Mononuclear cell (primary cell): Measurements from ENCODE around the gene ADORA1. TPM values are rescaled to one million over a fixed set of nuclear protein-coding genes. Genes with fewer than 3 reads are reported as not detected.

Experiments
- H3K27me3 ChIP-seq: 2 replicates; pipeline ENCODE4 v1.6.0; 2011; ENCODE audit warnings: low read length, control low read depth; ENCODE audit not compliant: insufficient read depth
- H3K4me1 ChIP-seq: 2 replicates; pipeline ENCODE4 v1.5.1; 2011; ENCODE audit warnings: mild to moderate bottlenecking, low read length, control low read depth; ENCODE audit not compliant: insufficient read depth
- H3K4me3 ChIP-seq: 2 replicates; pipeline ENCODE4 v1.5.1; 2011; ENCODE audit warnings: mild to moderate bottlenecking, low read length, moderate library complexity
- H3K9me3 ChIP-seq: 2 replicates; pipeline ENCODE4 v1.5.1; 2011; ENCODE audit warnings: low read depth, mild to moderate bottlenecking, control low read depth, low read length
- total RNA-seq: library from RNA; depleted of rRNA; stranded (reverse); fragments of >200 nt; gene quantifications from one replicate; pipeline ENCODE4 v1.2.3, GENCODE V29; 2012

The ADORA1 gene
- total RNA-seq, 1 donor, result not detected

- Histone ChIP-seq H3K4me3 (no peak overlapping the region), H3K4me1 (peaks cover 28% of the 10 kb centered on the region), H3K9me3 (no peaks in the 10 kb centered on the region), H3K27me3 (peaks cover 62% of the 10 kb centered on the region)
Measured at GRCh38 chr1:203124546-203125317, 2.8 kb upstream of the ADORA1 start.

GRCh38 chr1:203126151-203126865 lies 1.2 kb upstream of the ADORA1 start:
- Histone ChIP-seq H3K4me1 (peaks cover 27% of the 10 kb centered on the region), H3K9me3 (no peaks in the 10 kb centered on the region), H3K4me3 (no peak overlapping the region), H3K27me3 (peaks cover 49% of the 10 kb centered on the region)

GRCh38 chr1:203126866-203127665 lies 460 bp upstream of the ADORA1 start:
- Histone ChIP-seq H3K9me3 (no peaks in the 10 kb centered on the region), H3K4me3 (no peak overlapping the region), H3K4me1 (peaks cover 22% of the 10 kb centered on the region), H3K27me3 (peaks cover 49% of the 10 kb centered on the region)

- H3K9me3 ChIP-seq, result no peaks in the 10 kb centered on the region
- peaks cover 22% of the 10 kb centered on the region for H3K4me1 ChIP-seq
- no peak overlapping the region for H3K4me3 ChIP-seq
- H3K27me3 ChIP-seq, result peaks cover 42% of the 10 kb centered on the region
Measured at GRCh38 chr1:203128431-203128715, 847 bp downstream of the ADORA1 start.

- Histone ChIP-seq H3K9me3 (no peaks in the 10 kb centered on the region), H3K4me1 (peaks cover 22% of the 10 kb centered on the region), H3K27me3 (peaks cover 38% of the 10 kb centered on the region), H3K4me3 (no peak overlapping the region)
Measured at GRCh38 chr1:203128716-203129500, 1.4 kb downstream of the ADORA1 start.

GRCh38 chr1:203129501-203130231 lies 2.1 kb downstream of the ADORA1 start:
- H3K27me3 ChIP-seq, result peaks cover 33% of the 10 kb centered on the region
- no peaks in the 10 kb centered on the region for H3K9me3 ChIP-seq
- H3K4me1 ChIP-seq, result peaks cover 22% of the 10 kb centered on the region
- no peak overlapping the region for H3K4me3 ChIP-seq

GRCh38 chr1:203130358-203130985 lies 2.9 kb downstream of the ADORA1 start:
- Histone ChIP-seq H3K9me3 (no peaks in the 10 kb centered on the region), H3K4me1 (peaks cover 22% of the 10 kb centered on the region), H3K4me3 (no peak overlapping the region), H3K27me3 (peaks cover 27% of the 10 kb centered on the region)

- peaks cover 28% of the 10 kb centered on the region for H3K27me3 ChIP-seq
- H3K9me3 ChIP-seq, result no peaks in the 10 kb centered on the region
- peaks cover 23% of the 10 kb centered on the region for H3K4me1 ChIP-seq
- H3K4me3 ChIP-seq, result no peak overlapping the region
Measured at GRCh38 chr1:203131548-203132200, 4.1 kb downstream of the ADORA1 start.

- Histone ChIP-seq H3K4me3 (no peak overlapping the region), H3K27me3 (peaks cover 13% of the 10 kb centered on the region), H3K4me1 (peaks cover 8% of the 10 kb centered on the region), H3K9me3 (no peaks in the 10 kb centered on the region)
Measured at GRCh38 chr1:203133970-203134725, 6.6 kb downstream of the ADORA1 start.

- Histone ChIP-seq H3K4me3 (no peak overlapping the region), H3K4me1 (peaks cover 8% of the 10 kb centered on the region), H3K9me3 (no peaks in the 10 kb centered on the region), H3K27me3 (peaks cover 13% of the 10 kb centered on the region)
Measured at GRCh38 chr1:203135636-203136305, 8.2 kb downstream of the ADORA1 start.

GRCh38 chr1:203136409-203137042 lies 9.0 kb downstream of the ADORA1 start:
- H3K27me3 ChIP-seq, result peaks cover 12% of the 10 kb centered on the region
- H3K4me3 ChIP-seq, result no peak overlapping the region
- H3K4me1 ChIP-seq, result peaks cover 8% of the 10 kb centered on the region
- H3K9me3 ChIP-seq, result no peaks in the 10 kb centered on the region

GRCh38 chr1:203137324-203137723 lies 9.8 kb downstream of the ADORA1 start:
- no peak overlapping the region for H3K4me3 ChIP-seq
- H3K27me3 ChIP-seq, result peaks cover 11% of the 10 kb centered on the region
- peaks cover 8% of the 10 kb centered on the region for H3K4me1 ChIP-seq
- H3K9me3 ChIP-seq, result no peaks in the 10 kb centered on the region
